ENCODE results near the gene MOCS3. TPM values are rescaled to one million over a fixed set of nuclear protein-coding genes. Genes with fewer than 3 reads are reported as not detected.
A peak's percentile ranks its signal among the peaks of the same experiment; 100 is the strongest.

The MOCS3 gene
- total and polyA plus RNA-seq, 2 of the 4 experiments (the other 2 are of a cell fraction): 3.3 to 9.9 TPM

- Histone ChIP-seq H3K56ac (ENCODE audit: extremely low read depth, insufficient read depth, low read length) (no peak overlapping the region), H2AK5ac (ENCODE audit: low read depth, low read length) (no peak overlapping the region), H4K20me1 (ENCODE audit: insufficient read depth, low read length) (peaks cover 97% of the 10 kb centered on the region), H2BK5ac (ENCODE audit: low read depth, low read length, poor library complexity, severe bottlenecking) (peak overlapping the region; percentile 27), H3K79me1 (ENCODE audit: low read depth in 1 of 2, low read length in 2 of 2) (peaks cover 11 to 70% of the 10 kb centered on the region in 2 experiments; a peak in 2 of 4 replicates), H3K9me1 (ENCODE audit: insufficient read depth, low read length) (peaks cover 32% of the 10 kb centered on the region), H3K18ac (ENCODE audit: low read depth, low read length) (no peak overlapping the region), H3K14ac (replicated peaks; ENCODE audit: low read depth, low read length) (no peak overlapping the region), H3K23ac (ENCODE audit: low read depth, low read length) (no peak overlapping the region), H3K27ac (ENCODE audit: insufficient read depth, low read length) (no peak overlapping the region), H4K5ac (ENCODE audit: low read depth, low read length) (no peak overlapping the region), H2AK9ac (replicated peaks; ENCODE audit: low read depth, low read length, poor library complexity) (no peak overlapping the region), H3K4ac (ENCODE audit: low read depth, low read length) (no peak overlapping the region), H4K91ac (ENCODE audit: insufficient read depth, low read depth, low read length) (no peak overlapping the region), H4K8ac (ENCODE audit: low read depth in 2 of 2, low read length in 2 of 2) (no peak overlapping the region), H3K4me1 (ENCODE audit: control insufficient read depth, insufficient read depth, low read length) (peaks cover 31% of the 10 kb centered on the region), H3K36me3 (ENCODE audit: control insufficient read depth, insufficient read depth, low read length) (0 out of 2 replicates have a peak, but pooled peaks cover 3% of the 10 kb centered on the region), H3K9ac (ENCODE audit: low read depth, low read length) (no peak overlapping the region), H2BK15ac (ENCODE audit: low read depth, low read length) (no peak overlapping the region), H3K4me3 (ENCODE audit: insufficient read depth, low read depth, low read length) (no peak overlapping the region), H2AFZ (replicated peaks; ENCODE audit: low read length, poor library complexity) (no peak overlapping the region), H3K9me3 (ENCODE audit: control insufficient read depth, insufficient read depth, low read length) (no peaks in the 10 kb centered on the region), H3K4me2 (ENCODE audit: low read depth, low read length) (peak overlapping the region; percentile 59; the same call in 1 of the 2 replicates), H3K27me3 (ENCODE audit: control insufficient read depth, insufficient read depth, low read length) (no peaks in the 10 kb centered on the region), H2BK120ac (ENCODE audit: low read depth, low read length) (no peak overlapping the region), H2BK20ac (ENCODE audit: low read depth, low read length) (no peak overlapping the region)
- in situ Hi-C loops (cut with MboI; ENCODE audit: low sequenced_read_pairs) (no loop called here), intact Hi-C loops (cut with micrococcal nuclease) (loop anchor here (5.0 kb wide), 1 partner anchor 97 kb away; no protein-coding TSS in a partner anchor), dilution Hi-C loops (cut with HindIII; ENCODE audit: low sequenced_read_pairs, unreplicated experiment) (loop anchor here (25.0 kb wide), 1 partner anchor 102 kb away; no protein-coding TSS in a partner anchor)
- DNase-seq: peak; percentile 88
- no TSS peak for BruUV-seq (replicated peaks)
- TF ChIP-seq POLR2A (IDR thresholded peaks at IDR 0.05; ENCODE audit: low read depth, low read length) (no peak), BHLHE40 (IDR thresholded peaks at IDR 0.05; ENCODE audit: low read depth, low read length) (no peak), RFX5 (IDR thresholded peaks at IDR 0.05; ENCODE audit: low read depth, low read length) (no peak), RCOR1 (IDR thresholded peaks at IDR 0.05; ENCODE audit: insufficient replicate concordance, low read length) (no peak), ELK1 (IDR thresholded peaks at IDR 0.05; ENCODE audit: borderline replicate concordance, low read depth, low read length) (no peak), CEBPB (IDR thresholded peaks at IDR 0.05; ENCODE audit: low read depth, low read length) (no peak), USF2 (IDR thresholded peaks at IDR 0.05; ENCODE audit: low read depth, low read length) (no peak), MXI1 (IDR thresholded peaks at IDR 0.05; ENCODE audit: borderline replicate concordance, low read depth, low read length) (no peak), MAFK (IDR thresholded peaks at IDR 0.05; ENCODE audit: low read depth, low read length) (no peak)
- WGBS, 2 experiments (ENCODE audit: extremely low coverage in 2 of 2, insufficient read length in 1 of 2): no CpG with 5 or more reads among the region's 2 CpGs
- ATAC-seq (ENCODE audit: low read depth): peak; percentile 88
- ChIA-PET CTCF (interaction anchor here (0.7 to 1.7 kb wide), 4 partner anchors 14 to 19 kb away, joined by 3 to 6 read pairs (median 4); no protein-coding TSS in a partner anchor), POLR2A (ENCODE audit: unreplicated experiment) (no interaction called here)
Measured at GRCh38 chr20:50913690-50914375, 44.8 kb upstream of the MOCS3 start.
